Raji (cell line): ENCODE measurements around the gene THSD1.

Experiments
- POLR2A ChIP-seq: IDR thresholded peaks from 2 replicates; pipeline ENCODE4 v1.6.1; 2011; ENCODE audit warnings: low read depth, low read length, control low read depth; ENCODE audit not compliant: insufficient read depth

THSD1 gene

GRCh38 chr13:52383366-52383765, 22.6 kb downstream of the THSD1 start:
- TF ChIP-seq POLR2A = no peak

- TF ChIP-seq POLR2A = no peak
Measured at GRCh38 chr13:52378312-52378711, 27.7 kb downstream of the THSD1 start.

DNA sequence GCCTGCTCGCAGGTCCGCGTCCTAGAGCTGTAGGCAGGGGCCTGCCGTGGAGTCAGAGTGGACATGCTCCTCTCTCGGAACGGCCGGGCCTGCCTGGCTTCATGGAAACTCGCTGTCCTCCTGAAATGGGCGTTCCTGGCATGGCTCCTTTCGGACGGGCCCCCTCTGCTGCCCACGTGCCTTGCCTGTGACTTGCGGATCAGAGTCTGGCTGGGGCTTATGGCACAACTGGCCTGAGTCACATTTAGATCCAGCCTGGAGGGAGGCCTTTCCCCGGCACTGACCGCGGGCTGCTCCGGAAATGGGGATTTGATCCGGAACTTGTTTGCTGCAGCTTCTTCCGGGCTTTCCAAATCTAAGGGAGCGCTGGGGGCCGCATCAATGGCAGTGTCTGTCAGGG, 28.1 kb downstream of the THSD1 start:
- no peak for TF ChIP-seq POLR2A

DNA sequence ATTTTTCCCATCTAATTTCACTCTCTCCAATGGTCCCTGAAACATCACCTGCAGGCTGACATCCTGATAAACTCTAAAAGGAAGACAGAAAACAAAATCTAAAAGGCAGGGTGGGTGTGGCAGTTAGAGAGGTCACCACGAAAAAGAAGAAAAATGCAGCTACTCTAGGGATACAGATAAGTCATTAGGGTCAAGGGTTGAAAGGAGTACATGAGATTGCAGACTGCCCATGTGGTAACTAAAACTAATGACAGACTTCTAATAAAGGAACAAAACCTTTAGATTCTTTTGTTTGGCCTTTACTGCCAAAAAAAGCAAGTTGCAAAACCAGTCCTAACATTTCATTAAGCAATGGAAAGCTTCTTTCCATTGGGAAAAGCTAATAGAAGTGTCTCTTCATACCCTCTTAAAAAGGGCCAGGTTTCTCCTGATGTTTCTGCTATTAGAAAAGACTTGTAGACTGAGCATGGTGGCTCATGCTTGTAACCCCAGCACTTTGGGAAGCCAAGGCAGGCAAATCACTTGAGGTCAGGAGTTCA, 31.0 kb downstream of the THSD1 start:
- TF ChIP-seq POLR2A = no peak

GRCh38 chr13:52374389-52374788, 31.6 kb downstream of the THSD1 start:
- no peak for TF ChIP-seq POLR2A

- TF ChIP-seq POLR2A = no peak
Measured at GRCh38 chr13:52371736-52372247, 34.2 kb downstream of the THSD1 start.

DNA sequence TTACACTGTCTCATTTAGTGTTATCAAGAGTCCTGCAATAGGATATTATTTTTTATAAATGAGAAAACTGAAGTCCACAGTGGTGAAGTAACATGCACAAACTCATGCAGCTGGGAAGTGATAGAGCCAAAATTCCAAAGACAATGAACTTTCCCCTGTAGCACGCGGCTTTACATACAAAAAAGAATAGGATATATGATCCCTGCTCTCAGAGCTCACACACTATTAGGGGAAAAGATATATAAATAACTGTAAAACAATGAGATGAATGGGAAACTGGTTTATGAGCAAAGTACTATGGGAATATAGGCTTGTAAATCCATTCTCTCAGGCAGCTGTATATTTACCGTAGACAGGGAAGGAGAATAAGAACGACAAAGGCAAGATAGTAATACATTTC, 39.7 kb downstream of the THSD1 start:
- no peak for TF ChIP-seq POLR2A

- TF ChIP-seq POLR2A = no peak
Measured at GRCh38 chr13:52361225-52361624, 44.7 kb downstream of the THSD1 start.

GRCh38 chr13:52359534-52359933, 46.4 kb downstream of the THSD1 start:
- TF ChIP-seq POLR2A = no peak

DNA sequence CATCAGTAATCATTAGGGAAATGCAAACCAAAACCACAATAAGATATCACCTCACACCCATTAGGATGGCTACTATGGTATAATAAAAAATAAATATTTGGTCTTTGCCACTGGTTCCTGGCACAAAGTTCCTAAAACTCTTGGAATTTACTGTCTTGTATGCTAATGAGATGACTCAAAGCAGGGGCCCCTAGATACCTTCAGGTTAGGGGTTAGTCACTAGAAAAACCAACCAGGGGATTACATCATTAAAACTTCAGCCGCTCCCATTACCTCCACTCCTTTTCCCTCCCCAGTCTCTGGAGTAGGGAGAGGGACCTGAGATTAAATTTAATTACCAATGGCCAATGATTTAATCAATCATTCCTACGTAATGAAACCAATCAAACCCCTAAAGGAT, 49.6 kb downstream of the THSD1 start:
- TF ChIP-seq POLR2A = no peak

GRCh38 chr13:52353193-52353592, 52.8 kb downstream of the THSD1 start:
- TF ChIP-seq POLR2A = no peak

DNA sequence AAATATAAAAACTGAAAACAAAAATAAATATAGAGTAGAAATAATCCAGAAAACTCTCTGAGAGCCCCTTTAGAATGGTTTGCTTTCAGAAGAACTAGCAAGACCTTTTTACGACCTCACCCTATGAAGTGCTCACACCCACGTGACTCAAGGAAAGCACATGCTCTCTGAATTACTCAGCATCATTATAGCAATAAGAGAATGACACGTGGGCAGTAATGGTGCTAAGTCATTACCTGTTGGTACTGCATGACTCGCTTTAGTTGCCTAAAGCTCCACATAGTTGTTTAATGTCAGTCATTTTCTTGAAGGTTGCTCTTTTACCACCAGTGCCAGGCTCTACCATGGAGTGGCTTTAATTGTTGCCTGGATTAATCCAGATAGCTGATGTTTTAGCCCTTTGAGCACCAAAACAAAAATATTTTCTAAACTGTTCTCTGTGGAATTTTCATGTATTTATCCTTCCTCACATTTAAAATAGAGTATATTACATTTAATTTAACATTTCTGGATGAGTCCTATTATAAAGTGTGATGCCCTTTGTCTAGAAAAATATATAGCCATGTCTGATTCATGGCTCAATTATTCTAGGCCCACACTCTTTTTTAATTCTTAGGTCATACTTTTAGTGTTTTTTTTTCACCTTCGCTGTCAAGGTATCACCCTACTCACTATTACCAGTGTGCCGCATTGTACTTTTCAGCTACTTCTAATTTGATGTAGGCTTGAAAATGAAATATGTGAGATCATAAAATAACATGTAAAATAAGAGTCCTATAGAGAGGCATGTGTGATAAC, 56.8 kb downstream of the THSD1 start:
- no peak for TF ChIP-seq POLR2A

DNA sequence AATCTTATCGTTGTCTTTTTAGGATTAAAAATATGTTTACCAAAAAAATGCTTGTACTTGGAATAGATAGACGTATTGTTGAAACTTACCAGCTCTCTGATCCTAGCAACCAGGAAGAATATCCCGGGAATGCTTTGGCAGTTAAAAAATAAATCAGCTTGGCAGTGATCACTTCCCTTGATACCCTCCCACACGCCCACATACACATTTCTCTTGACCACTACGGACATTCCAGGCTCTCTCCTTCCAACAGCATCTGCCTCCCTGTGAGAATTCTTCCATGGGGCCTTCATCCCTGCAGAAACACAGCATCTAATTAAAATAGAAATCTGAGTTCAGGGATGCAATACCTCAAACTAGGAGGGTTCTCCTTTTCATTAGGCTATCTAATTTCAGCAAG, 57.9 kb downstream of the THSD1 start:
- no peak for TF ChIP-seq POLR2A

DNA sequence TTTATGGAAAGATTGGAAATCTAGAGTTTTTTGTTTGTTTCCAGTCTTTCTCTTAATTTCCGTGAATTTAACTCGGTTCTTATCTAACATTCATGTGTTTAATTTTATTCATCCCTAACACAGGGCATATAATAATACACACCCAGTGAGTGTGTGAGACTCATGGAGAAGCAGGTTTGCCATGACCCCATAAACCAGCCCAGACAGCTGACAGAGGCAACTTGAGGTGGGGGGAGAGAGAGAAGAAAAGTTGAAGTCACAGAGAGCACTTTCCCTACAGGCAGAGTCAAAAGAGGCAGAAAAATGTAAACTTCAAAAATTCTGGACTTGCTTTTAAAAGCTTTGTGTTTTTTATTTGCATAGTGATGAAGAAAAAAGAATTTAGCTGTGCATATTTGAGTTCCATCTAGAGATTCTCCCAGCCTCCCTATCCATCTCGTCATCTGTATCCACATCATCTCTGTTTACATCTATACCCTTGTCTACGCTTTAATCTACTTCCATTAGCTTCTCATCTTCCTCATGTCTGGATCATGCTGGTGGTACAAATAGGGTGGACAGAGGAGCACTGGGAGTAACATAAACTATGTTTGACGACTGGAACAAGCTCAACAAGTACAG, 60.2 kb downstream of the THSD1 start:
- TF ChIP-seq POLR2A = no peak

DNA sequence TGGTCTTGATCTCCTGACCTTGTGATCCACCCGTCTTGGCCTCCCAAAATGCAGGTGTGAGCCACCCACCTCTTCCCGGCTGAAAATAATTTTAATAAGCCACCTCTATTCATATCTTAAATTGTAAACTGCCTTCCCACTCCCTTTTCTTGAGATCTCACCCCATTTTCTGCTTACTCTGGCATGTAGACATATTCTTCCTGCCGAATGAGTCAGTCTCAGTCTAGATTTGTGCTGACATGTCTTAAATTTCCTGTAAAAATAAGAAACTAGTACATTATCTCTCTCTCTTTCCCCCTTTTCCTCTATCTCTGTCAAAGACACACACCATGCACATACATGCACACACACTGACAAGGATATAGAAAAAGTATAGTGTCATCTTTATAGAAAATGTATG, 60.9 kb downstream of the THSD1 start:
- TF ChIP-seq POLR2A = no peak

- no peak for TF ChIP-seq POLR2A
Measured at GRCh38 chr13:52344108-52344507, 61.9 kb downstream of the THSD1 start.
